ENCODE results near the gene MYL12A. TPM values are rescaled to one million over a fixed set of nuclear protein-coding genes. Genes with fewer than 3 reads are reported as not detected.

MYL12A gene
- total and polyA plus RNA-seq, 7 donors: 165 to 1,173 (median 208) TPM

GRCh38 chr18:3213300-3214059 lies 34.1 kb upstream of the MYL12A start:
- Histone ChIP-seq H3K36me3 (peaks cover 0 to 12% (median 3%) of the 10 kb centered on the region in 4 donors), H3K4me3 (no peak overlapping the region), H3K27me3 (no peaks in the 10 kb centered on the region), H3K9me3 (no peaks in the 10 kb centered on the region), H3K4me1 (peaks cover 0 to 51% (median 28%) of the 10 kb centered on the region in 4 donors), H3K27ac (peak overlapping the region in 3 of 4 donors; percentile 38 to 58 (median 56))
- intact Hi-C loops (cut with DNase I): no loop called here
- no peak for DNase-seq
- TF ChIP-seq, protein P1, sequence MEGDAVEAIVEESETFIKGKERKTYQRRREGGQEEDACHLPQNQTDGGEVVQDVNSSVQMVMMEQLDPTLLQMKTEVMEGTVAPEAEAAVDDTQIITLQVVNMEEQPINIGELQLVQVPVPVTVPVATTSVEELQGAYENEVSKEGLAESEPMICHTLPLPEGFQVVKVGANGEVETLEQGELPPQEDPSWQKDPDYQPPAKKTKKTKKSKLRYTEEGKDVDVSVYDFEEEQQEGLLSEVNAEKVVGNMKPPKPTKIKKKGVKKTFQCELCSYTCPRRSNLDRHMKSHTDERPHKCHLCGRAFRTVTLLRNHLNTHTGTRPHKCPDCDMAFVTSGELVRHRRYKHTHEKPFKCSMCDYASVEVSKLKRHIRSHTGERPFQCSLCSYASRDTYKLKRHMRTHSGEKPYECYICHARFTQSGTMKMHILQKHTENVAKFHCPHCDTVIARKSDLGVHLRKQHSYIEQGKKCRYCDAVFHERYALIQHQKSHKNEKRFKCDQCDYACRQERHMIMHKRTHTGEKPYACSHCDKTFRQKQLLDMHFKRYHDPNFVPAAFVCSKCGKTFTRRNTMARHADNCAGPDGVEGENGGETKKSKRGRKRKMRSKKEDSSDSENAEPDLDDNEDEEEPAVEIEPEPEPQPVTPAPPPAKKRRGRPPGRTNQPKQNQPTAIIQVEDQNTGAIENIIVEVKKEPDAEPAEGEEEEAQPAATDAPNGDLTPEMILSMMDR (IDR thresholded peaks at IDR 0.05): no peak
- TF ChIP-seq EP300 (IDR thresholded peaks at IDR 0.05): no peak
- TF ChIP-seq POLR2AphosphoS5 (IDR thresholded peaks at IDR 0.05): no peak
- TF ChIP-seq POLR2A (IDR thresholded peaks at IDR 0.05): no peak
- WGBS, 2 donors: 41 to 42% methylated on average over 6 of the region's 6 CpGs

GRCh38 chr18:3214855-3215637 lies 32.6 kb upstream of the MYL12A start:
- WGBS, 2 donors: 96 to 97% methylated on average over 36 of the region's 36 CpGs
- DNase-seq: no peak
- no peak overlapping the region for H3K4me3 ChIP-seq
- H3K36me3 ChIP-seq: peaks cover 0 to 12% (median 3%) of the 10 kb centered on the region in 4 donors
- intact Hi-C loops (cut with DNase I): loop anchor here (5.0 kb wide), 2 partner anchors 38 to 47 kb away; partner anchors contain the start of gene MYL12B
- no peak overlapping the region for H3K27ac ChIP-seq
- H3K4me1 ChIP-seq: peaks cover 0 to 48% (median 31%) of the 10 kb centered on the region in 4 donors
- H3K9me3 ChIP-seq: no peaks in the 10 kb centered on the region
- TF ChIP-seq POLR2A (IDR thresholded peaks at IDR 0.05) (no peak), POLR2AphosphoS5 (IDR thresholded peaks at IDR 0.05) (no peak), EP300 (IDR thresholded peaks at IDR 0.05) (no peak)
- TF ChIP-seq, protein P1 (IDR thresholded peaks at IDR 0.05): no peak
- no peaks in the 10 kb centered on the region for H3K27me3 ChIP-seq

- intact Hi-C loops (cut with DNase I): loop anchor here (5.0 kb wide), 2 partner anchors 40 to 45 kb away; partner anchors contain the start of gene MYL12B
- Histone ChIP-seq H3K36me3 (peaks cover 0 to 12% (median 3%) of the 10 kb centered on the region in 4 donors), H3K4me1 (peaks cover 0 to 37% (median 17%) of the 10 kb centered on the region in 4 donors), H3K27ac (peak overlapping the region in 3 of 4 donors; percentile 82 to 85 (median 83)), H3K9me3 (no peaks in the 10 kb centered on the region), H3K4me3 (no peak overlapping the region), H3K27me3 (no peaks in the 10 kb centered on the region)
- 63 to 73% methylated on average over 5 of the region's 5 CpGs for WGBS, 2 donors
- no peak for DNase-seq
- TF ChIP-seq EP300 (IDR thresholded peaks at IDR 0.05): no peak
- TF ChIP-seq POLR2AphosphoS5 (IDR thresholded peaks at IDR 0.05): no peak
- TF ChIP-seq, protein P1 (IDR thresholded peaks at IDR 0.05): no peak
- no peak for TF ChIP-seq POLR2A (IDR thresholded peaks at IDR 0.05)
Observed at GRCh38 chr18:3216987-3217386, 30.6 kb upstream of the MYL12A start.

DNA sequence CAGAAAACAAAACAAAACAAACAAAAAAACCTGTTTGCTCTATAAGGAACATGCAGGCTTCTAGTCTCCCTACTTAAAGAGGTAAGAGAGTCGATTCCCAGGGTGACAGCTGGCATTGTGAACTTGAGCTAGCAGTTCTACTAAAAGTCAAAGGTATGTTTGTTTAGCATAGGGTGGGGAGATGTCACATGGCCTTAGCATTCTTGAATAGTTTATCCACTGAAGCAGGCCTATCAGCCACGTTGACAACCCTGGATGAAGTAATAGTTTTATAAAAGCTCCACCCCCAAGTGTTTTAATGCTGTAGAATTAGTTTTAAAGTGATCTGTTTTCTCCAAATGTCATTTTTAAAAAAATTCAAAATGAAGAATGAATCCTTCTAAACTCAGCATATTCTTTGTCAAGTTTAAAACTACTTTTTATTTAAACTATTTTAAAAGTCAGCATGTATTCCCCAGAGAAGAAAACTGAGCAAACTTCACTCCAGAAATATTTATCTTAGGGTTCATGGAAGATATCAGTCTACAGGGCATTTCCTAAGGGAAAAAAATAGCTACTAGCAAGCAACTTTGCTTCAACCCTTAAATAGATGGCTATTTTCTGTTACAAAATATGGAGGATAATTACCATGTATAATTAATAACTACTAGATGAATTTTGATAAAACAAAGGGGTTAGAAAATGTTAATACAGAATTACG lies 29.5 kb upstream of the MYL12A start:
- peak overlapping the region; percentile 76 to 85 (median 82) for H3K27ac ChIP-seq
- DNase-seq: no peak
- intact Hi-C loops (cut with DNase I): loop anchor here (2.0 to 5.0 kb wide), 3 partner anchors 29 to 44 kb away; partner anchors contain the start of genes MYL12A and MYL12B

More for the DNA sequence above, 29.5 kb upstream of the MYL12A start:
- H3K36me3 ChIP-seq: peaks cover 0 to 12% (median 3%) of the 10 kb centered on the region in 4 donors
- 27 to 57% methylated on average over 3 of the region's 3 CpGs for WGBS, 2 donors
- H3K9me3 ChIP-seq: no peaks in the 10 kb centered on the region
- no peaks in the 10 kb centered on the region for H3K27me3 ChIP-seq
- peaks cover 0 to 26% (median 8%) of the 10 kb centered on the region in 4 donors for H3K4me1 ChIP-seq
- TF ChIP-seq EP300 (IDR thresholded peaks at IDR 0.05) (no peak), POLR2A (IDR thresholded peaks at IDR 0.05) (no peak), POLR2AphosphoS5 (IDR thresholded peaks at IDR 0.05) (peak in 1 of 4 donors; percentile 18)
- TF ChIP-seq, protein P1 (IDR thresholded peaks at IDR 0.05): no peak
- H3K4me3 ChIP-seq: peak overlapping the region in 3 of 4 donors; percentile 32 to 48 (median 38)
